Hematopoietic multipotent progenitor cell treated with erythropoietin and hydrocortisone succinate and interleukin-3 and kit ligand, for 17 days (in vitro differentiated cells): ENCODE data around the gene FSD1L.

Experiments used
- DNase-seq: peaks from one replicate; pipeline ENCODE4 v3.0.0-alpha.2; 2015; ENCODE audit warnings: low spot score

The FSD1L gene

DNA sequence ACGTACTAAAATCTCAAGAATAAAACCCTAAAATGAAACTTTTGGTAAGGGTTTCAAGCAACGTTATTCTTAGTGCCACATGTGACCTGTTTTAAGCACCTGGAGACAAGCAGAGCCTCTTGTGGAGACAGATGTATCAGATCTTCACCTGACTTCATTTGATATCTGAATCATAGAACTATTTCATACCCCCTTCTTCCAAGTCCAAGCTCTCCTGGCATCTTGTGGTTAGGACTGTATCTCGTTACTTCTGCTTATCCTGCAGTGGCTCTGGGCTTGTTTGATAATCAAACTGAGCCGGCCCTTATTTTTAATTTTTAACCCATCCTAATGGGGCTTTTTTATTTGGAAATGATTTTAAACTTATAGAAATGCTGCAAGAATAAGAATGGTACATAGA is 11.1 kb upstream of the FSD1L start:
- no peak for DNase-seq

DNA sequence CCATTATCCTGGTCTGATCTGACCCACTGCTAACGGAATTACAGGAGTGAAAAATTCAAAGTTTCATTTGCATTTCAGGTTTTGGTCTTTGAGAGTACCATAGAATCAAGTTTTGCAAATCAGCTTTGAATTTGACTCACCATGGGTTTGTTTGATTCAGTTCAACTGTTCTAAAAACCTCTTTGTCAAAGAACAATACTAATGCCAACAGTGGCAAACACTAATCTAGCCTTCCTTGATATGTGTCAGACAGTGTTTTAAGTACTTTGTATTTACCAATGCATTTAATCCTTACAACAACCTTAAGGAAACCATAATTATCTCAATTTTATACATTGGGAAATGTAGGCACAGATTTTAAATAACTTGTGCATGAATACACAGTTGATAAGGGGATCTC is 10.1 kb upstream of the FSD1L start:
- DNase-seq: no peak

DNA sequence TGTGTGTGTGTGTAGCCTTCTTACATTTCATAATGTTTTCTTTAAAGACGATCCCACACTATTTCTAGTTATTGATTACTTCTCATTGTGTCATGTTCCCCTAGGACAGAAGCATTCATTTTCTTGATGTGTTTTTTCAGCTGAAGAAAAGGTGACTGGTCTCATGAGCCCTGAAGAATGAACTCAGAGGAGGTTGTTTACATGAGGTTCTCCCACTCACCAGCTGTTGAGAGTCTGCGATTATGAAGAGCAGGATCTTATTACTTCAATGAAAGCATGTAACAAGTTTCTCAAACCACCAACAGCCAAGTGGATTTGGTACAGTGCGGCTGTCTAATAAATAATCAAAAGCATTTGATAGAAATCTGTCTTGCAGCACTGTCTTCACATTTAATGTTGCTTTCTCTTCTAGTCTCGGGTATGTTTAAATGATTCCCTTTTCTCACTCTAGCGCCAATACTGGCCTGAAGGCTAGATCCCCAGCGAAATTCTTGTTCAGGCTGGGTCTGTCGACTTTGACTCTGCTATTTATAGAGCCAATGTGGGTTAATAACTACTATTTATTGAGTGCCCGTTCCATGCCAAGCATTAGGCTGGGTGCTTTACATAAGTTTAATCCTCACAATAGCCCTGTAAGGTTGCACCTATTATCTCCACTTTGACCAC is 9.6 kb upstream of the FSD1L start:
- no peak for DNase-seq

DNA sequence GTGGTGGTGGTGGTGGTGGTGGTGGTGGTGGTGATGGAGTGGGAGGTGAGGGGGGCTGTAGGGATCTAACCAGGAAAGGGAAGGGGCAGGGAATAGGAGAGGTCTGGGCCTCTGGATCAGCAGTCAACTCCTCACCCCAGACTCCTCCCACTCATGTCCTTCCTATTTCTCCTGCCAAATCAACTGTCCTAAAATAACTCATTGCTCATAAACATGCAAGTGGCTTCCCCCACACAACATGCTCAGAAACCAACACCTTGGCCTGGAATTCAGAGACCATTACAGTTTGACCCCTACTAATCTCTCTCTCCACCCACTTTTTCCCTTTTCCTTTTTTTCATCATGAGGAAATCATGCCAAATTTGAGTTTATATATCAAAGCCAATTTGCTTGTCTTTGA is 8.4 kb upstream of the FSD1L start:
- no peak for DNase-seq

DNA sequence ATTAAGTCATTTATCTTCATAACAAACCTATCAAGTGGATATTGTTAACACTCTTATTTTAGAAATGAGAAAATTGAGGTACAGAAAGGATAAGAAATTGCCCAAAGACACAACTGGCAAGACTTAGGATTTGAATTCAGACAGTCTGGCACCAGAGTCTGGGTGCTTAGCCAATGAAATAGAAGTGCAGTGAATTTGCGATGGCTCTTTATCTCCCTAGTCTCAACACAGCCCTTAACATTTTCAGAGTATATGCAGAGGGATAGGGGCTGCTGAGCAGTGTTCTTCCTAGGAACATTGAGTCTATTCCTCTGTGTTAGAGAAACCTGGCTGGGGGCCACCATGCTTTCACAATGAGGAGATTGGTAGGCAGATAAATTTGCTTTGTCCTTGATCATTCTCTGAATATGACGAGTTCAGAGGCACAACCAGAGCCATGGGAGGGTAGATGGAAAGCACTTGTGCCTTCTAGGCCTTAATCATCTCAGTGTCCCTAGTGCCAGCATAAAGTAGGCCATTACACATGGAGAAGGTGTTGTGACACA is 6.1 kb upstream of the FSD1L start:
- no peak for DNase-seq

DNA sequence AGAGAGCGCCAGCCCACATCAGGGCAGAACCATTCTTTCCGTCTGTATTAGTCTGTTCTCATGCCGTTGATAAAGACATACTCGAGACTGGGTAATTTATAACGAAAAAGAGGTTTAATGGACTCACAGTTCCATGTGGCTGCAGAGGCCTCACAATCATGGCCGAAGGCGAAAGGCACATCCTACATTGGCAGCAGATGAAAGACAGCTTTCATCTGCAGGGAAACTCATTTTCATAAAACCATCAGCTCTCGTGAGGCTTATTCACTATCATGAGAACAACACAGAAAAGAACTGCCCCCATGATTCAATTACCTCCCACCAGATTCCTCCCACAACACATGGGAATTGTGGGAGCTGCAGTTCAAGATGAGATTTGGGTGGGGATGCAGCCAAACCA is 4.7 kb upstream of the FSD1L start:
- no peak for DNase-seq

DNA sequence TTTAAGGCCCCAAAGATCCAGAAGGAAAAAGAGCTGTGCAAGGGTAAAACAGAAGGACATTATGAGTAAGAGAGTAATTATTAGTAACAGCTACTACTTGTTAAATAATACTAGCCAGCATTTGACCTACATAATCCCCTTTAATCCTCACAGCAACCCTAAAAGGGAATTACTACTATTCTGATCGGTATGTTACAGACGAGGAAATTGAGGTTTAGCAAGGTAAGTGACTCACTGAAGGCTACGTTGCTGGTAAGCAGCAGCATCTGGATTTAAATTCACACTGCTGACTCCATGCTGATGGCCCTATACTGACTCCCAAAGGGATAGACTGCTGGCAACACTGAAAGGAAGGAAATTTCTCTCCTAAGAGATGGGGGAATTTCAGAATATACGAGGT is 3.7 kb upstream of the FSD1L start:
- no peak for DNase-seq

DNA sequence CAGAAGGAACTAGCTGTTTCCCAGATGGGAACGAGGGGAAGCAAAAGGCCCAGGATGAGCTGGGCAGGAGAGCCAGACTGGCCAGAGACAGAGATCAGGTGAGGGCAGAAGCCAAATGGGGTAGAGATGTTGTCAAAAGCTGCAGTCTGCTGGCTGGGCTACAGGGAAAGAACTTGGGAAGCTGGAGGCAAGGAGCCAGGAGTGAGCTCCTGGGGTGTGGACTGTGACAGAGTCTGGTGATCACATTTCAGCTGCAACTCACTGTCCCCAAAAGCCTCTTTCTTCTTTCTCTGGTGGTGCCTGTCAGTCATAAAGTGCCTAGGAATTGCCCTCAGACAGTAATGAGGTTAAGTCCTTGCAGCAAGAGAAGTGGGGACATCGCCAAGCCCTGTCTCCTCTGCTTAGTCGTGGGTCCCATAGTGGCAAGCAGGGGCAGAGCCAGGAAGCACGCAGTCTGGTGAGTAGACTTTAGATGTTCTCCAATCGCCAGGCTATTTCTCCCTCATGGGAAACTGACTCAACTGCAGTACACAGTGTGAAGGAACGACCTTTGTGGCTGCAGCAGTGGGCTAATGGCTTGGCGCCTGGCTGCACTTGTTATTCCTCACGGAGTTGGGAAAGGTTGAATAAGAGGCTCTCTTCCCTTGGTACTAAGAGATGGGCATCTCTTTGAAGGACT is 2.5 kb upstream of the FSD1L start:
- no peak for DNase-seq

DNA sequence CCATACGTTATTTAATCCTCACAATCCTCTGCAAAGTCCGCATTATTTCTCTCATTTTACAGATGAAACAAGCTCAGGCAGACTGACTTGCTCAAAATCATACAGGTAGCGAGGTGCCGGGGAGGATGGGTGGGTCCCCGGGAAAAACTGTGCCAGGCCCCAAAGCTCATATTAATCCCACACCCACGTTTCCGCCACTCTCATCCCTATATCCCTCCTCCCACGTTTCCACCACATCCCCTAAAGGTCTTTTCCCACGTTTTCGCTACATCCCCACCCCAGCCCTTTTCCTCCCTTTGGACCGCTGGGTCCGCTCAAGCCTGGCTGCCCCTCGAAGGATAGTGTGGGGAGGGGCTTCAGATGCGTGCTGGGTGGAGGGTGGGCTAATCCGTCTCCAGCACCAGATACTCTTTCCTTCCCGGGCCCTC is 434 bp upstream of the FSD1L start:
- DNase-seq: no peak

DNA sequence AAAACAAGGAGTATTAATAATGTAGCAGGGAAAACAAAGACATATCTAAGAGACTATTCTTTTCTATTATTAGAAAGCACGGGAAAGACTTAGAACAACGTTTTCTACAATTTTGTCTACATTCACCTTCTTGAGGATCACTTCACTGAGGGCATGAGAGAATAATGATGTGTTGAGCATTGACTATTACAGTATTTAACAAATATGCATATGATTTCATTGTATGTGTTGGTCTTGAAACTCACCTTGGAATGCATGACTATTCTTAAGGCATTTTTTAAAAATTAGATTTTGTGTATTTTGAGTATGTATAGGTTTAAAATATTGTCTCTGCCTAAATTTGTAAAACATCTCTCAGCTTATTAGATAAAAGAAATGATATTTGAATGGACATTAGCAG is 1.2 kb downstream of the FSD1L start:
- DNase-seq: no peak

DNA sequence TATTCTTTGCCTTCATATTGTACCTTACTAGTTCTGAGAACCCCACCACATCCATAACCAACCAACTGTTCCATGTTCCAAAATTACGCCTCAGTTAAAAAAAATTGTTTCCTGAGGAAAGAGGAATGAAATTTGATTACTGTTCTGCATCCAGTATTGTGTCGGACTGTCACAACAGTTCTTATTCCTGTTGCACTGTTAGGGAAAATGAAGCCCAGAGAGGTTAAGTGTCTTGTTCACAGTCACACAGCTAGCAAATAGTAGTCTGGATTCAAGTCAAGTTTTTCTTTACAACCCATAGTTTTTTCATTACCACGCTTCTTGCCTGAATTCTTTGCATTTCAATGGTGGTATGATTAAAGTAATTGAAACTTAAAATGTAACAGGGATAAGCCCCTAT is 4.4 kb downstream of the FSD1L start:
- no peak for DNase-seq

DNA sequence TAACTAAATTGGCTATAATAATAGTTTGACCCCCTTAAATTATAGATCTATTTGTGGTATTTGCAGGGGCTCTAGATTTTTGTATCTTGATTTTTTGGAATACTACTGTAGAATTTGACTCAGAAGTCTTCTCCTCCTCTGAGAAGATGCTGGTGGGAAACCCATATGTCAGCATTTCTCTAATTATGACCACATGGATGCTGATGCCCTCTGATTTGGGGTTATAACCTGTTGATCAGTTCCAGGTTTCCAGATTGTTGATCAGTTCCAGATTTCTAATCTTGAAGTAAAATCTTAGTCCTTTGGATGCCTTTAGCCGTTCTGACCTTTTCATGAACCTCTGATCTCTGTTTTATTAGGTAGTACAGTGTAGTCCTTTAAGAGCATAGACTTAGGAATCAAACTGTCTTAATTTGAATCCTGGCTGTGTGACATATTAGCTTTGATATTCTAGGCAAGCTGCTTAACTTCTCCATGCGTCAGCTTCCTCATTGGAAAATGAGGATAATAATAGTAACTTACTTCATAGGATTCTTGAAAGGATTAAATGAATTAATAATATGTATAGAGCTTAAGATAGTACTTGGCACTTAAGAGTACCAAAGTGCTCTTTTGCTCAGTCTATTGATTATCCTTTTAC is 8.1 kb downstream of the FSD1L start:
- DNase-seq: no peak

DNA sequence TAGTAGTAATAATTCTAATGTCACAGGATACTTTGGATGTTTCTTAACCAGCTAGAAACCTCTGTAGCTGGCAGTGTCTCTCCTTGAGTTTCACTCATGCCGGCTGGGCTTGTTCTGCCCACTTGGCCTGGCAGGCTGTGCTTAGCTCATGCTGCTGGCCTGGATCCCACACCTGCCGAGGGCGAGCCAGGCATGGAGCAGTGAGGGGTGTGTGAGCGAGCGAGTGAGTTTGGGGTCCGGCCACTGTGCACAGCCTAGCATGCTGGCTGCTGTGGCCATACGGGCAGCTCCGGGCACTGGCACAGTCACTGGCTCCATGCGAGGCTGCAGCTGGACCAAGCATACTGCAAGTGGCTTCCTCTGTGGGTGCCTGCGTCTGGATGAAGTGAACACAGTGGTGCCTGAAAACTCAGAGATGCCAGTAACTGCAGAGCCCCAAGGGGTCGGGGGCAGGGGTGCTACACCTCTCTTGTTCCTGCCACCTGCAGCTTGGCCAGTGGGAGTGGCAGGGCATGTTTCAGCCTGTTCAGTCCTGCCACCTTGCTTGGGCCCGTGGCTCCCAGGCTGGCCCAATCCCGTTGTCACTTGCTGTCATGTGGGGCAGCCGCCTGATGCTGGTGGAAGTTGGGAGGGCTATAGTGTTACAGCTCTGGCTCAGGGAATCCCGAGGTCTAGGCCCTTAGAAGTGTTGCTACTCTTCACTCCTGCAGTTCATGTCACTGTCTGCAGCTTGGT is 9.9 kb downstream of the FSD1L start:
- DNase-seq: no peak

DNA sequence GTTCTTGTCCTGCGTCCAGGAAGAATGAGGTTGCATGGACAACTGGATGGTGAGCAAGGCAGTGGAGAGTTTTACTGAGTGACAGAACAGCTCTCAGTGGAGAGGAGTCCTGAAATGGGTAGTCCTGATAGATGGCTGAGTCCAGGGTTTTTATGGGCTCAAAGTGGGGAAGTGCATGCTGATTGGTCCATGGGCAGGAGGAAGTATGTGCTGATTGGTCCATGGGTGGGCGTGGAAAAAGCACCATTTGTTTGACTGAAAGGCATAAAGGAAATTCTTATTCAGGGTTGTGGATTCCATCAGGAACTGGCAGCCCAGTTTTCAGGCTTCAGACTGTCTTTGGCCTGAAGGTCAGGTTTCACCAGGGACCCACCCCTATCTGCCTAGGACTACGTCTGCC is 10.6 kb downstream of the FSD1L start:
- no peak for DNase-seq

DNA sequence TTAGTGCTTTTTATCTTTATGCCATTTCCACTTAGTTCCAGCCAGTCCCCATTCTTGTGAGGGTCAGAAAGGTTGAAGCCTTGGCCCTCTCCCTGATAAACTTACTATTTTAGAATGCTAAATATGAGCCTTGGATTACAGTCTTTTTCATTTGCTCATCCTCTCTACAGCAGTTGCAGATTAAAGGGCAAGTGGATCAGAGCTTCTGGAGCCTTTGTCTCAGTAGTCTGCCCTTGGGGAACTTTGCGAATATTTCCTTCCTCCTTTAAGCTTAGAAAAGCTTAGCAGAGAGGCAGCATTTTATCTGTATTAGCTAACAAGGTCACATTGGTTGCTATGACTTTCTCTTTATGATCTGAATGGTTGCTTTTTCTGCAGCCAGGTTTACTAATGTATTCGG is 11.5 kb downstream of the FSD1L start:
- no peak for DNase-seq

DNA sequence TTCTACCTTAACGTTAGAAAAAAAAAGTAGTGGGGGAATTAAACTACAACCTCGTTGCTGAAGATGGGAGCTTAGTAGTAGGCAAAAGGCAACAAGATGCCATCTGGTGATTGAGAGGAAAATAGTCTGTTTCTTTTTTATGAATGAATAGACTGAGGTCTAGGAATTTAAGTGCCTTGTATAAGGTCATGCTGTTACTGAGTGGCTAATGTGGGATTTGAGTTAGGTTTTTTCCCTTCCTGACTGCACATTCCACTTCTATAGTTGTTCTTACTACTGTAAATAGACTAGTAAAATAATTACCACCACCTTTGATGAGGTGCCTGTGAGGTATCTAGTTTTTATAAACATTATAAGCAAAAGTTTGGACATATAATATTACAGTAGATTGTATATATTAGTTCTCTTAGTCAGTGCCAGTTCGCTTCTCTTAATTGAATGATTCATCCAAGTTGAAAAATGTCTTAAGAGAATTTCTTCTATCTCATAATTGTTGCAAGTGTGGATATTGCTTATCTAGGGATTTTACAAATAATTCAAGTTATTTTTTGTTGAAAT is 19.1 kb downstream of the FSD1L start:
- no peak for DNase-seq

DNA sequence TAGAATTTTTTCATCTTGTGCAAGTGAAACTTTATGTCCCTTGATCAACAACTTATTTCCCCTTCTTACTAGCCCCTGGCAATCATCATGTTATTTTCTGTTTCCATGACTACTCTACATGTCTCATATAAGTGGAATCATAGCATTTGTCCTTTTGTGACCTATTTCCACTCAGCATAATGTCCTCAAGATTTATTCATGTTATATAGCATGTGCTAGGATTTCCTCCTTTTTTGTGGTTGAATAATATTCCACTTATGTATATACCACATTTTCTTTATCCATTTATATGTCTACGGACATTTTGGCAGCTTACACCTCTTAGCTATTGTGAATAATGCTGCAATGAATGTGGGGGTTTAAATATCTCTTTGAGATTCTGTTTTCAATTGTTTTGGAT is 21.0 kb downstream of the FSD1L start:
- DNase-seq: no peak

DNA sequence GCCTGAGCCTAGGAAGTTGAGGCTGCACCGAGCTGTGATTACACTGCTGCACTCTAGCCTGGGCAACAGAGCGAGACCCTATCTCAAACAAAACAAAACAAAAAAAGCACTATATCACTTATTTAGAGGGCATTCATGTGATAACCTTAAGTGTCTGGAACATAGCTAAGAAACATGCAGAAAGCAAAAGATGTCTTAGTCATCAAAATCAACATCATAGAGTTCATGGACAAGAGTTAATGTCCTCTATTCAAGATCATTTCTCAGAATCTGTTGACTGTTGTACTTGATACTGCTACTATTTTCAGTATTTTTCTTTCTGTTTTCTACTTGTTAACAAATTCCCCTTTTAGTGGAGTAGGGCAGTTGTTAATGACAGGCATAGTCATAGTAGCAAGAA is 25.4 kb downstream of the FSD1L start:
- DNase-seq: no peak

DNA sequence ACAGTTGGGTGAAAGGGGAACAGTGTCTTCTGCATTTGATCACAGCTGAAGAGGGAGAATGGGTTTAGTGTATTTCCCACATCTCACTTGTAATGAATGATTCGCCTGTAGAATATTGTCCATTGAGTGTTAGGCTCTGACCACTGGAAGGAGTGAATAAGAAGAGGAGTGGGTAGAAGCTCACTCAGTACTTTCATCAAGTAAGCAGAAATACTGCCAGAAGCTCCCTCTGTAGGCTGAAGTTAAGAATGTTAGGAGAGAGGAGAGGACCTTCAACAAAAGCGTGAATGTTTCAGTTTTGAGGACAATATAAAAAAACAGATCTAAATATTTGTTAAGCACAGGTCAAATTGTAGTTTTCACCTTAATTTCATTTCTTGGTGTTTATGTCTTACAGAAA is 27.5 kb downstream of the FSD1L start:
- no peak for DNase-seq

DNA sequence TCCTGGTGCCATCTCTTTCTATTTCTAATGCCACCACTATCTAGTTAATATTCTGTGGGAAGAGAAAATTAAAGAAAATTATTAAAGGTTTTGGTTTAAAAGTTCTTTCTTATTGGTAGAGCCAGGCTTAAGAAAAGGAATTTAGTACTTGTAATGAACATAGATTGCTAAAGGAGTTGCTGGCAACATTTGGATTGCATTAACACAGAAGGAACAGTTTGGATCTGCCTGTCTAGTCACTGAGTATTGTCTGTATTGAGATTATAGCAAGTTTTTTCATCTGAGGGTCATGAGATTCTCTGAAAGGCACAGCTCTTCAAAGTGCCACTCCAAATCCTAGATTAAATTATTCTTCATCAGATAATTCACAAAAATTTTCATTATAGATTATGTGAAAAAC is 32.0 kb downstream of the FSD1L start:
- DNase-seq: no peak

DNA sequence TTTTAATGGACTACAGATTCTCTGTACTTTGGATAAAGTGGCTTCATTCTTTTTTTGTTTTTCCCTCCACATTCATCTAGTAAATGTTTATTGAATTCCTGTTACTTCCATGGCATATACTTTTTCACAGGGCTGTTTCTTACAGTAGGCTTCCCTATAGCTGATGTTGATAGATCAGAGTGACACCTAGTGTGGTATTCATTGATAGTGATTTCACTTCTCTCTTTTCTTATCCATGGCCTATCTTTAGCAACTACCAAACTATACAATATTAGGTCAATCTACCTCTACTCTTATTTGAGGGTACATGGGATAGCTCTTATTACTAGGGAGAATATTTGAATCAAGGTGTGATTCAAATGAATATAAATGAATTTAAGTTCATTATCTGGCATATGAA is 35.8 kb downstream of the FSD1L start:
- DNase-seq: no peak

DNA sequence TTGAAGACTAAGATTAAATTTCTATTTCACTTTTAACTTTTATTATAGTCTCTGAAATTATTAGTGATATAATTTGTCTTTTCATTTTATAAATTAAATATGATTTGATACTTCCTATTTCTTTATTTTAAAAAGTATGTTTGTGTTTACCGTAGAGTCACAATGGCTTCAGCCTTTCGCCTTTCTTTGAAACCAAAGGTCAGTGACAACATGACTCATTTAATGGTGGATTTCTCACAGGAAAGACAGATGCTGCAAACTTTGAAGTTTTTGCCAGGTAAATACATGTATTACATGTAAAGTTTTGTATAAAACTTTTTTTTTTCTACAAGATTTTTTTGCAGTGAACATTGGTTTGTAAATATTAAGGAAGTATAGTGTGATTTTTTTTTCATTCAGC is 36.4 kb downstream of the FSD1L start:
- DNase-seq: no peak
